Activated CD4-positive, alpha-beta T cell treated with anti-CD3 and anti-CD28 coated beads, Interleukin-2, amount 50 U/mL, for 4 hours (primary cell): ENCODE data around the gene PSMB11.

Experiments used
- DNase-seq, 2 experiments: peaks; one replicate each; pipeline ENCODE4 v3.0.0-alpha.2; 2020

The PSMB11 gene

DNA sequence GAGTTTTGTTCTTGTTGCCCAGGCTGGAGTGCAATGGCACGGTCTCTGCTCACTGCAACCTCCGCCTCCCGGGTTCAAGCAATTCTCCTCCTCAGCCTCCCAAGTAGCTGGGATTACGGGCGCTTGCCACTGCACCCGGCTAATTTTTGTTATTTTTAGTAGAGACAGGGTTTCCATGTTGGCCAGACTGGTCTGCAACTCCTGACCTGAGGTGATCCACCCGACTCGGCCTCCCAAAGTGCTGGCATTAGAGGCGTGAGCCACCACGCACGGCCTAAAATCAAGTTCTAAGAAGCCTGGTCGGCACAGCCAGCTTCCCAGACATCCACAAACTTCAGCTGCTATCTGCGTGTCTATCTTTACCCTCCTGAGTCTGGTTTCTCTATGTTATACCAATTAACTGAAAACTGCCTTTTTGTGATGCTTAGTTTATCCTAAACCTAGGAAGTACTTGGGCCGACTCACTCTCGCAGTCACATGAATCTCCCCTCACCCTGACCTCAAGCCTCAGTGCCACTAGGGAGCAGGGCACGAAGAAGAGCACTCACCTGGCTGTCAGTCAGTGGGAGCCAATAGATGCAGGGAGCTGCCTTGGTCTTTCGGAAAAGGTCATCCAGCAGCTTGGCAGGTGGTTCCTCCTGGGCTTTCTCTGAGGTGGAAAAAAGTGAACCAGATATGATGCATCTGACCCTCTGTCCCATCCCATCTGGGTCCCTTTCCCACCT, 18.7 kb downstream of the PSMB11 start:
- no peak for DNase-seq

DNA sequence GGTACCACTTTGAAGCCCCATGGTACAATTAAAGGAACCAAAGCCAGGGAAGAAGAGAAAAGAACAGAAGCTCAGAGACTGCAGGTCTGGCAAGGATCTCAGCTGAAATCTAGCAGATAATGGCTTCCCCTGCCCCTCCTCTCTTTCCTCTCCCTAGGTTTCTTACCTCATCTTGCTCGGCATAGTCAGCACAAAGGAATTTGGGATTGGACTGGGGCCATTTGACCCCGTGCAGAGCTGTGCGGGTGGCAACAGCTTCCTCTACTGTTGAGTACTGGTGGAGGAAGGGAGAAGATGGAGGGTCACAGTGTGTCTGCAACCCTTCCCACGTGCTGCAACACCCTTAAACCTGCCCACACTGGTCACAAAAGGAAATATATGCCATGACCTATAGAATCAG, 20.0 kb downstream of the PSMB11 start:
- no peak for DNase-seq

DNA sequence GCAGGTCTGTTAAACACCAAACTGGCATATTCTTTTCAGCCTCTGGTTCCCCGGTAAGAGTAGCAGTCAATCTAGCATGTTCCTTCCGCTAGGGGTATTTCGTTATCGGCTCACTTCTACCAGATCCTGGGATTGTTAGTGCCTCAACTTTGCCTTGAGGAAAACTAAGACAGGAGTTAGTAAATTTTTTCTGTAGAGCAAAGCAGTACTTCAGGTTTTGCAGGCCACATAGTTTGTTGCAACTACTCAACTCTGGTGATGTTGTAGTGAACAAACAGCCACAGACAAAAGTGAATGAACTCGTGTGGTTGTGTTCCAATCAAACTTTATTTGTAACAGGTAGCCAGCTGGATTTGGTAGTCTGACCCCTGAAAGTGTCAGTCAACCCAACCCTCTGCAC, 21.6 kb downstream of the PSMB11 start:
- no peak for DNase-seq

DNA sequence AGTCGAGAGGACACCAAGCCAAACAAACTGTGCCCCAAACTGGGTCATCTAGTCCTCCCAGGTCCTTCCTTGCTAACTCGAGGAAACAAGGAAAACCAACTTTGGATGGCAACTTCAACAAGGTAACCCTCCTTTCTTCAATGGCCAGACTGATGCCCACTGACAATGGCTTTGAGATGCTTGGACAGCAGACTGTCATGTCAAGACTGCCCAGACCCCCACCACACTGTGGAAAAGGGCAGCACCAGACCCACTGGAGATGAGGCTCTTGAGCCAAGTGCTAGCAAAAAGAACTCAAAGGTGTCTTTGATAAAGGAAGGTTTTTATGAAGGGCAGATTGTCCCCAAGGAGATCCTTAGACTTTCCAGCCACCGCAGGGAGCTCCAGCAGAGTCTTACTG, 24.4 kb downstream of the PSMB11 start:
- DNase-seq, result no peak

DNA sequence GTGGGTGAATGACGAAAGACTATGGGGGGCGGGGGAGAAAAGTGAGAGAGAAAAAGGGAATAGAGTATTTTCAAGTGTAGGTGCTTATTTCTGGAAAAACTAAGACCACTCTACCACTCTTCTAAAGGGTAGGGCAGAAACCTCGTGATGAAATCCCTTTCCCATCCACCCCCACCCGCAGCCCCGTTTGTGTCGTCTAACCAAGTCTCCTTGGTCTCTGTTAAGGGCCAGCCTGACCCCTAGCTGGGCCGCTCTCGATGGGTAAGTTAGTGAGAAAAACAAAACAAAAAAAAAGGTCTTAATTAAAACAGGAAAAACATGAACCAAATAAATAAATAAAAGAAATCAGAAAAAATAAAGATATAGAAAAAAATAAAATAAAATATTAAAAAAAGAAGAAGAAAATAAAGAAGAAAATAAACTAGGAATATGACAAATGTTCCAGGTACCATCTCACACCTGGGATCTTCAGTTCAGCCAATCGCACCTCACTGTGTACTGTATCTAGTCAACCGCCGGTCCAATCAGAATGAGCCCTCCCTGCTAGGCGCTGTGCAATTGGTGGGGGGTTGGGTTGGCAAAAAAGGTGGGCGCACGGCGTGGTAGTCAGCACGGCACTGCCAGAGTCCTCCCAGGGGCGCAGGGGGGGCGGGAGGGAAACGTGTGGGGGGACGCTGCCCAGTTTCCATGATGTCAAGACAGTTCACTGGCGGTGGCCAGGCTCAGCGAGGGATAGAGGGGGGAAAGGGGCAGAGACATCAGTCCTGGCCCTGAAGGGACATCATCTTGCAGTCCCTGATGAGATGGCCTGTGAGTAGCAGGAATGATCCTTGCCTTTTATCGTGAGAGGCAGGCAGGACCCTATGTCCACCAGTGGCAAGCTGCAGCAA, 25.1 kb downstream of the PSMB11 start:
- DNase-seq, result no peak

DNA sequence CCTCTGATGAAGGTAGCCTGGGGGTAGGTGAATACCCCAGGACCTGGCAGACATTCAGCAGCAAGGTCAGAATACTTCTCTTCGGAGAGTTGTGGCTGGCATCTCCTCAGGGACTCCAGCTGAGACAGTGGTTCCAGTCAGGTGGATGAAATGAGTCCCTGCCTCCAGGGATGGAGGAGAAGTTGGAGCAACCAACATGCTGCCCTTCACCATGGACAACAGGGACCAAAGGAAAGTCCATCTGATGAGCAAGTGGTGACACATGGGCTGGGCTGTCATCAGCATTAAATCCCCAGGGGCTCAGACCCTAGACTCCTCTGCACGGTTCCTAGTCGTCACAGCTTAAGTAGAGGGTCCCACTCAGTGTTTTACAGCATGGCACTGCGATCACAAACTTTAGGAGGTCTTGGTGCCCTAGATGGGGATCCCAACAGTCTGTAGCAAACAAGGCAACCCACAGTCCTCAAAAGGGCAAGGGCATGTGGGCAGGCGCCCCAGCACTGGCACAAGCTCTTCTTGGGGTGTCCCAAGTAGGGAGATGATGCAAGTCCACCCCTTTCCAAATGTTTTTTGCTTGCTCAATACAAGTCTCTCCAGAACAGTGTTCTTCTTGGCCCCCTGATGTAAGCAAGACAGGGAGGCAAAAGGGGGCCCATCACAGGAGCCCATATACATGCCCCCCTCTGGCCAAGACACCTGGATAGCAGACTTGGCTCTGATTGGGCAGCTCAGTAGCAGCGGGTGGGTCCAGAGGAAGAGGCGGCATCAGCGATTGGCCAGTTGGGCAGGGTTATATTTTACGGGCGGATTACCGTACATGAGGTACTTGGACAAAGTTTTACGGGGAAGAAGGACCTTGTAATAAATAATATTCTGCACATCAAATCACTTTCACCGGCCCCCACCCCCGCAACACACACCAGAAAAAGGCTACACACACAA, 26.1 kb downstream of the PSMB11 start:
- no peak for DNase-seq

DNA sequence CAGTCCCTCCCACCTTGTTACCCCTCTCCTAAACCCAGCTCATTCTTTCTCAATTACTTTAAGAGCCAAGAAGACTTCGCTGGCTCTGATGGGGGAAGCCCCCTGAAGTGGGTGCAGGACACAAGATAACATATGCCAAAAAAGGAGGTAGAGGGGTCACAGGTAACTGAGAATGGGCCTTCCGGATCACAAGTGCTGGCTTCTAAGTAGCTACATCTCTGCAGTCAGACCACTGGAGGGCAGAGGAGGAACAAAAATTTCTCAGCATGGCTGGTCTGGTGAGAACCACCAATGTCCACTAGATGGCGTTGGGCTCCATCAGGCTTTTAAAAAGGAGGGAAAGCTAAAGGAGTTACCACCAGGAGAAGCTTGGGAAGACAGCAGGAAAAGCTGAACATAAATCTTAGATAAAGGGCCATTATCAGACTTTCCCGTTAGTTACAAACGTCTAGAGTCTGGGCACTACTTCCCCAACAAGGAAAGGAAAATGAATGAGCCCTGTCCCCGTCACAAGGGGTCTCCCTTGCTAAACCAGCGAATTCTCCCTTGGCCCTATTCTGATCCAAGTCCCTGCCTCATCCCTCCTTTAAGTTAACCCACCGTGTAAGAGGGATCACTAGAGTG, 26.9 kb downstream of the PSMB11 start:
- DNase-seq, result peak; percentile 58 to 65

DNA sequence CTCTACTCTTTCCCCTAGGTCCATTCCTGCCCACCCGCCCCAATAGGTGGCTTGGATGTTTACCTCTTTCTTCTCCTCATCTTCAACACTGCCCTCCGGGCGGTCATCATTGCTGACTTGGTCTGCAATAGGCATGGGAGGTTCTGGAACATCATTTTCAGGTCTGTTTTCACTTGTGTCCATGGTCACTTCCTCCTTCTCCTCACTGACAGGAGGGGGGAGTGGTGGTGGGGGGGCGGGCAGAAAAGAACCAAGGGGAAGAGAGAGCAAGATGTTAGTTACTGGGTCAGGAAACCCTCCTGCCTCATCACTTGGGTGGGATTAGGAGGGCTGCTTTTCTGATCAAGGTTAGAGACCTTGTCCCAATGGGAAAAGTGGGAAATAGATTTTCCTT, 27.4 kb downstream of the PSMB11 start:
- DNase-seq, result no peak

DNA sequence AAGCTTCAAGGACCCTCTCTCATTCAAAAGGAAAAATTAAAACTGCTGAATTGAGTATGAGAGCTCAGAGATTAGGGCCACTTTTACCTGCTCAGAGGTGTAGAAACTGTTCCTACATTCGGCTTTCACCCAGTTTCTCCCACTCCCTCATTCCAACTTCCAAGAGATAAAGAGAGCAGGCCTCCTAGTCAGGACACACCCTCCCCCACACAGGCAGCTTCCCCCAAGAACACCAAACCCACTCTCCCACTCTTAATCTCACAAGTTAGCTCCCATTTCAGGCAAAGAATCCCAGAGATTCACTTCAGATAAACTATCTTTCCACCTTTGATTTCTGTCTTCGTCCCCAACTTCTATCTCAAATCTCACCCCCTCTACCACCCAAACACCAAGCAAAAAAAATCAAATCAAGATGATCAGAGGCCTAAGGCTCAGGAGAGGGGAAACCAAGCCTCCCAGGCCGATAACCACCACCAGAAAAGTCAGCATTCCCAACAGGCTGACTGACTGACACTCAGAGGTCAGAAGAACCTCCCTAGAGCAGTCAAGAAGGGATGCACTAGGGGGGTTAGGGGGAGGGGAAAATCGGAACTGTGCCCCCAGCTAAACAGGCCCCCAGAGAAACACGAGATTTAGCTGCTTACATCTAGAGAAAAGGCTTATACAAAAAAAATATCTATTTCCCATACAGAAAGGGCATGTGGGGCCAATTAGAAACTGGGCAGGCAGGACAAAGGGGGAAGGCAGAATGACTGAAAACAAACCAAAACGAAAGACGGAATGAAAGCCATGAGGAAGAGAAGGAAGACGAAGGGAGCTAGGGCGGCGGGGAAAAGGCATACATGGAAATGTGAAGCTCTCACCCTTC, 28.5 kb downstream of the PSMB11 start:
- DNase-seq, result no peak

DNA sequence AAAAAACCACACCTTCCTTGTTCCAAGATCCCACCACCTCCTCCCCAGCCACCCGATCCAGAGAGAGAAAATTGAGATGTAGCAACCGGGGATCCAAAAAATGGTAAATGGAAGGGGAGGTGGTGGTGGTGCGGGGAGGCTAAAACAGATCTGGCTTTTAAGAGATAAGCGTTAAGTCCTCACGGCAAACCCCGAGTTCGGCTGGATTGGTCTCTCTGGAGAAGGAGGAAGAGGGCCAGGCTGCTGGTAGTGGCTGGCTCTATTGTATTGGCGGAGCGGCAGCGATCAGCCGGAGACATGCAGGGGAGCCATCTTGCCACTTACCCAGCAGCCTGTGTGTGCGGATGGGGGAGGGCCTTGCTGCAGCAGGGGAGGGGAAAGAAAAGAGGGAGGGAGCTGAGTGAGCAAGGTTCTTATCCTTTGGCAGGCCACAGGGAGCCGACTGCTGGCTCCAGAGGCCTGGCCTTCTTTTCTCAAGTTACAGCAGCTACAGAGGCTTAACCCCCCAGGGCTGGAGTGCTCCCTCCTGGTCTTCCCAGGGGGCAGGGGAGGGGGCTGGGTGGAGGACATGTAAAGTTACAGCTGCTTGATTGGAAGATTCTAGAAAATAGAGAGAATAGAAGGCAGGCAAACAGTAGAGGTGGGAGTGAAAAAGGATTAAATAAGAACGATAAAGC, 29.4 kb downstream of the PSMB11 start:
- DNase-seq, result peak; percentile 71 to 73

DNA sequence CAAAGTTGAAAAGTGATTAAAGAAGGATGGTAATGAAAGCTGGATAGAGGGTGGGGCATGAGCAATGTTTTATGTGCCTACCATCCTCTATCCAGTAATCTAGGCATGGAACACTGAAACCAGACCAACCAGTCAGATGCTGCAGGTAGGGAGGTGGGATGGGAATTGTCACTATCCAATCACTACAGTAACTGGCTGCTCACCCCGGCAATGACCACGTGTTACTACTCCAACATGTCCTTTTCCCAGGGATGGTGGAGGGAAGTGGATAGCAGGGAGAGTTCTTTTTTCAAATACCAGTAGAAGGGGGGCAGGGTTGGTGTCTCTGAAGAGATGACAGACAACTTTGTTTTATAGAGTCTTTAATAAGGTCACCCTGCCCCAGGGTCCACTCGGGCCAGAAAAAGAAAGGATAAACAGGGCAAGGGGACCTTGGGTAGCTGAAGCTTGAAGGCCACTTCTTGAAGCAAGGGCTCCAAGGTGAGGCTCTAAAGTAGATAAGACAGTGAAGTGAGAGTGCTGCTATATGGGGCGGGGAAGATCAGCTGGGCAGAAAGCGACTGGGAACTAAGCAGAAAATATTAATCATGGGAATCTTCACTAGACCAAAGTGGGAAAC, 30.0 kb downstream of the PSMB11 start:
- DNase-seq, result no peak

DNA sequence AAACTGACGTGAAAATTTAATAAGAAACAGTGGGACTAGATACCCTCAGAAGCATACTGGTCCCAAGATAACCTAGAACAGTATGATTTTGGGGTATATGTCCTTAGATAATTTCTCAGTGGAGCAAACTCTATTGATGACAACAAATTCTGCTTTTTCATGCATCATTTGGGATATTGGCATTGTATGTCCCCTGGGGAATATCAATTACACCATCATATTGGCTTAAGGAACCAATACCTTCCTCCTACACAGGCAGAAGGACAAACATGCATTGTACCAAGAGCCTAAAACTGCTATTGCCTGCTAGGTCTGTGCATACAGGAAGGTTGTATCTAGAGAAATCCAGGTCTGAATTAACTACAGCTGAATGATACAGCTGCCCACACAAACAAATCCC, 32.9 kb downstream of the PSMB11 start:
- no peak for DNase-seq

DNA sequence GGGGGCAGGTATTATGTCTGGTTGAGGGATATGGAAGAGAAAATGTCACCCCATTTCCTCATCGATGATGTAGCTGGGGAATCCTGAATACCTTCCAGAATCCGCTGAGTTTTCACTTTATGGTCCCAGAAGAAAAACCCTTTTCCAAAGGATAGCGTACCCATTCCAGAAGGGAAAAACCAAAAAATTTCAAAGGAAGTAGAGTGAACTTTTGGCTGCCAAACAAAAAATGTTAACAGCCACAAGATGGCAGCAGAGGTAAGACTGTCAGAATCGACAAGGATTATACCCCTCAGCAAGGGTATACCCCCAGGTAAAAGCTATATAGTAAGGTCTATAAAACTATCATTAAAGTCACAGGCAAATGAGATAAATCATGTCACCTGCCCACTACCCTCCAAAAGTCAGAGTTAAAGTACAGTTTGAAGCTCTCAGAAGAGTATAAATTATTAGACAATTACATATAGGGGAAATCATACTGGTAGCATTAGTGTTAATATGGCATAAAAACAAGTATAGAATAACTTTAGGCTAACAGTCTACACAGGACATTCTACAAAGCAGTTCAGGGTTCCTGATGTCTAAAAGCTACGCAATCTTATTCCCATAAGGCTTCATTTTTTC, 34.9 kb downstream of the PSMB11 start:
- DNase-seq, result no peak

DNA sequence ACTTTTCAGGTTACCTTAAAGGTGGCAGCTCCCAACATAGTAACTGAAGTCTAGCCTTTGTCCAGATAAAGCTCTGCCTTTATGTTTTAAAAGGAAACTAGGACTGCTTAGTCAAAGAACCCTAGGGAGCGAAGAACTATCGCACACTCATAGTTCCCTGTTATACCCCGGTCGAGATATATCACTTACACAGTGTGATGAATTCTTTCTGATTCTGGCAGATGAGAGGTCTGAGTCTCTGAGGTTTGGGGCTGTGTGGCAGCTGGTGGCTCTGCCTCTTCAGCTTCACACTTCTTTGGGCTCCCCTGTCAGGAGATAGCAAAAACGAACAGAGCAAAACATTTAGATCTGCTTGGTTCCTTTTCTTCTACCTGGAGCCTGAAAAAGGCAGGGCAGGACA, 36.0 kb downstream of the PSMB11 start:
- no peak for DNase-seq

DNA sequence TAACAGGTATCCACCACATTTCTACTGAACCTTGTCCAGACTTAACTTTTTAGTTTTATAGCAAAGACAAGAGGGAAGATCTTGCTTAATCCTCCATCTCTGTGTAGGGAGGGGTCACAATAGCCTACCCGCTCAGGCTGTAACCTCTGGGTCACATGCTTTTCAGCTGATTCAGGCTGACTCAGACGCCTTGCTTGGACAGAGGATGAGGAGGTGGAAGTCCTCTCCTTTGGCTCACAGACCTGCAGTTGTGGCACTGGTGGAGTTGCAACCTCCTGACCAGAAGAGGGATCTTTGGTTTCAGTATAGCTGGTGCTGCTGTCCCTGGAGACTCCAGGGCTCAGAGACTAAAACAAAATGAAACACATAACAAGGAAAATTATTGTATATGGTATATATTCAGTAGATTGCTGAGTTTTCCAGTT, 36.7 kb downstream of the PSMB11 start:
- no peak for DNase-seq

DNA sequence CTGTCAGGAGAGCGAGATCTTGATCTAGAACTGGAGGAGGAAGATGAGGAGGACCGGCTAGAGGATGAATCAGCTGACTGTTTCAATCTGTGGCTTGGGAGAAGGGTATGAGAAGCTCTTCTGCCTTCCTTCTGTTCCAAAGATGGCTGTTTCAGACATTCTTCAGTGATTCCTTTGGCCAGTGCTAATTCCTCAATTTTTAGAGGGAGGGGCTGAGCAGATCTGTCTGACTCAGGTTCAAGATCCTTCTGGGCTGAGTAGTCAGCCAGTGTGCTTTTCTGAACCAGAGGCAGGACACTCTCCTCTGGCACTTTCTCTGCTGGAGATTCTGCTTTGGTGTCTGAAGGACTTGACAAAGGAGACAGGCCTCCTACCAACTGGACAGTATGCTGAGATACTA, 37.7 kb downstream of the PSMB11 start:
- no peak for DNase-seq

DNA sequence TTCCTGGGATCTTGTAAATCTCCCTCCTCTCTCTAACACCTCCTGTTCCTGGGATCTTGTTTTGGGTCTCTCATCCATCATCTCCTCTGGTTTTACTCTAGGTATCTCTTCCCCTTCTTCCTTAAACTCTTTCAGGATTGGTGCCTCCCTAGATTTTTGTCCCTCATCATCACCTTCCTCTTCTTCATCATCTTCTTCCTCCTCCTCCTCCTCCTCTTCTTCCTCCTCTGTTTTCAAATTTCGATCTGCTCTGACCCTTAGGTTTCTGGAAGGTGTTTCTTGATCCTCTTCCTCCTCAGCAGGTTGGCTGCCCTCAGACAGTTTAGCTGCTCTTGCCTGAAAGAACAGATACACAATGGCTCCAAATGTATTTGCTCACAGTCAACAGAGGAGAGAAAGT, 38.5 kb downstream of the PSMB11 start:
- DNase-seq, result no peak

DNA sequence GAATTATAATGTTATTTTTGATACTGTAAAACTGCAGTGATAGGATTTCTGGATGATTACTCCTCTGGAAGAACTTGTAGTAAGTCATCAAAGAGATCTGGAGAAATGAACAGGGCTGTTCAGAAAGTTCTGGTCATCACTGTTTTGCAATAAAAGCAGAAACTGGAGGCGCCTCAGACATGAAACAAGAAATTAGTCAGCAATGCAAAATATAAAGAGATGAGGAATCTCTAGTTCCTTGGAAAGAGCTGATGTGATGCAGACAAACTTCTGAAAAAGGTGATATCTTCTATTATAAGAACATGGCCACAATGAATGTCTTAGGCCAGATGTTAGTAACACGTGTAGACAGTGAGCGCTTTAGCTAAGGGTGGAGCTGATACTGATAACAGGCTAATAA, 43.4 kb downstream of the PSMB11 start:
- no peak for DNase-seq

DNA sequence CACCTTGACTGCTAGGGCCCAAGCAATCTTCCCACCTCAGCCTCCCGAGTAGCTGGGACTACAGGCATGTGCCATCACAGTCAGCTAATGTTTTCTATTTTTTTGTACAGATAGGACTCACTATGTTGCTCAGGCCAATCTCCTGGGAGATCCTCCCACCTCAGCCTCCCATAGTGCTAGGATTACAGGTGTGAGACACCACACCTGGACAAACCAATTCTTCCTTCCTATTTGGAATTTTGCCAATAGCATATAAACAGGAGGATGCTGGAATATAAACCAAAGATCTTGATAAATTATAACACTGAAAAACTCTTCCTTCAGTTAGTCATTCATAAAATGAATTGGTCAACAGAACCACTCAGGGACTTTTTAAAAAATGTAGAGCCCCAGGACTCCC, 44.6 kb downstream of the PSMB11 start:
- no peak for DNase-seq
